ENCODE measurements around the gene MUCL3.

MUCL3 gene

GRCh38 chr6:30940361-30940986 is at the start of gene MUCL3:
Gene MUCL3 (plus strand): TSS chr6:30940973. CDS start chr6:30941000, 27 bp downstream.
- H3K27ac ChIP-seq, result no peak within 1 kb of the TSS
- no peak for TF ChIP-seq CTCF (conservative IDR thresholded peaks at IDR 0.05)

- TF ChIP-seq CTCF (conservative IDR thresholded peaks at IDR 0.05), result no peak
- H3K27ac ChIP-seq, result no peak overlapping the region
Measured at GRCh38 chr6:30891450-30891723, 49.4 kb upstream of the MUCL3 start.

- no peak overlapping the region for H3K27ac ChIP-seq
- TF ChIP-seq CTCF (conservative IDR thresholded peaks at IDR 0.05), result no peak
Measured at GRCh38 chr6:30891816-30892538, 48.8 kb upstream of the MUCL3 start.

GRCh38 chr6:30893001-30893591 is 47.7 kb upstream of the MUCL3 start:
- TF ChIP-seq CTCF (conservative IDR thresholded peaks at IDR 0.05), result 0 out of 2 replicates have a peak, but pooled peaks have one; percentile 7
- H3K27ac ChIP-seq, result no peak overlapping the region

- no peak for TF ChIP-seq CTCF (conservative IDR thresholded peaks at IDR 0.05)
- no peak overlapping the region for H3K27ac ChIP-seq
Measured at GRCh38 chr6:30893666-30894065, 47.1 kb upstream of the MUCL3 start.

GRCh38 chr6:30894381-30894780 is 46.4 kb upstream of the MUCL3 start:
- no peak overlapping the region for H3K27ac ChIP-seq
- no peak for TF ChIP-seq CTCF (conservative IDR thresholded peaks at IDR 0.05)

GRCh38 chr6:30894935-30895334 is 45.8 kb upstream of the MUCL3 start:
- no peak for TF ChIP-seq CTCF (conservative IDR thresholded peaks at IDR 0.05)
- H3K27ac ChIP-seq, result no peak overlapping the region

All from VCaP (cell line).